Activated CD4-positive, alpha-beta T cell treated with anti-CD3 and anti-CD28 coated beads, Interleukin-2, Interleukin-4, amounts not matched to agents 100 ng/mL and 50 ng/mL, durations not matched to agents 16 hours and 8 hours (primary cell): ENCODE data around the gene TMEM176B.

Source experiments
- DNase-seq: peaks from one replicate; pipeline ENCODE4 v3.0.0-alpha.2; 2020; ENCODE audit warnings: low spot score

The TMEM176B gene

DNA sequence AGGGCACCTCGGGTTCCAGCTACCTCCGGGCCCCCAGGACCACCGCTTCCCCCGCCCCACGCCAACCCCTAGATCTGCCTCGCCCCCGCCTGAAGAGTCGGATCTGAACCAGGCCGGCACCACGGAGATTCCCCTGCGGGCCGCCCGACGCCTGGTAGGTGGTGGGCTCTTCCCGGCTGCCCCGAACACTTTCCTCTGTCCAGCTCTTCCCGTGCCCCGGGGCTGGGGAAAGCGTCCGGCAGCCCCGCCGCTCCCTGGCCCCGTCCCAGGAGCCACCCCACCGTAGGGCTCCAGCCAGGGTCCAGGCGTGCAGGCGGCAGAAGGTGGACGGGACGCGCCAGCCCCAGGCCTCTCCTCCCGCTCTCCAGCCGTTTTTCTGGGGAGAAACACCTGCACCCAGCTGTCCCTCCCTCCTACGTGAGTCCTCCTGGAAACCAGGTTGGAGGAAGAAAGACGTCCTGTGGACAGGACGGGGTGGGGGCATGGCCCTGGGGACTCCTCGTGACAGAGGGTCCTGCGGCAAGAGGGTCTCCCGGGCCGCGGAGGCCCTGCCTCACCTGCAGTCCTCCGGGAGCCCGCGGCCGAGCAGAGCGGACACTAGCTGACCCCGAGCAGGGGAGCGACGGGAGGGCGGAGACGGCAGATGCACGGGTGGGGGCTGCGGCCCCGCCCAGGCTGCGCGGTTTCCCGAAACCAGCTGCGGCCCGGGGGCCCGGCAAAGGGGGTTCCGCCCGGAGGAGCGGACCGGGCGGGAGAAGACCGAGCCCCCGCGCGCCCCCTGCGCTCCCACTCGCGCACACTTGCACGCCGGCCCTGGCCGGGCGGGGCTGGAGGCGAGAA is at the start of gene TMEM176B:
TSS of gene TMEM176B (minus strand) at position 624 of the 840 bp plus-strand sequence. CDS start 3,795 bp downstream, outside the sequence.
- DNase-seq: no peak

- DNase-seq: no peak
Observed at GRCh38 chr7:150849204-150849775, 49.1 kb upstream of the TMEM176B start.

- DNase-seq: no peak
Observed at GRCh38 chr7:150848561-150849115, 48.5 kb upstream of the TMEM176B start.

- DNase-seq: no peak
Observed at GRCh38 chr7:150848111-150848510, 47.9 kb upstream of the TMEM176B start.

GRCh38 chr7:150847536-150847935 is 47.4 kb upstream of the TMEM176B start:
- DNase-seq: no peak

DNA sequence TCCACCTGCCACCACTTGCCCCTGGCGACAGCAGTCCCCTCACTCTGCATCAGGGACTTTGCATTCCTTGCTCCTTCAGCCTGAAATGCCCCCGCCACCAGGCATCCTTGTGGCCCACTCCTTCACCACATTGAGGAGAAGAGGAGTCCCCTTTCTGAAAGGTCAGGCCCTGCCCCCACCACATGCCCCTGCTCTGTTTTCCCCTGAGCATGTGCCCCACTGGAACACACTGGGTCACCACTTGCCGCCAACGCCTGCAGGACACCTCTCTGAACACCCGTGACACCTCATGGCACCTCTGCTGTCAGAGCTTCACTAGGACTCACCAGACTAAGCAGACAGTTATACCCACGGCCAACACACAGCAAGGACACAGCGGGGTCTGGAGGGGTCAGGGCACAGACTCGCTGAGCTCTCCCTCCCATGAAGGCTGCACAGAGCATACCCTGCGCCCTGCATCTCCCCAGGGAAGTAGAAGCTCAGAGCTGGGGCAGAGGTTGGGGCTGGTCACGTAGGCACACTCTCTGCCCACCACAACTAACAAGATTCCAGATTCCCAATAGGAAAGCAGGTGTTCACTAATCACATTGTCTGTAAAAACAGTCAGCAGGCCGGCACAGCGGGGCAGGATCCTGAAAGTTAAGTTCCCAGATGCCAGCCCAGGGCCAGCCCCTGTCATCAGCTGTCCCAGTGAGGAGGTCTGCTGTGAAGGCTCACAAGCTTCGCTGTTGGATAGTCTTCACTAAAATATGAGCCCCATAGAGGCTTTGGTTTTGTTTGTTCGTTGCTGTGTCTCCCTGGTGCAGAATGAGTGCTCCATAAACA is 46.3 kb upstream of the TMEM176B start:
- DNase-seq: no peak

GRCh38 chr7:150845421-150845861 is 45.3 kb upstream of the TMEM176B start:
- no peak for DNase-seq

DNA sequence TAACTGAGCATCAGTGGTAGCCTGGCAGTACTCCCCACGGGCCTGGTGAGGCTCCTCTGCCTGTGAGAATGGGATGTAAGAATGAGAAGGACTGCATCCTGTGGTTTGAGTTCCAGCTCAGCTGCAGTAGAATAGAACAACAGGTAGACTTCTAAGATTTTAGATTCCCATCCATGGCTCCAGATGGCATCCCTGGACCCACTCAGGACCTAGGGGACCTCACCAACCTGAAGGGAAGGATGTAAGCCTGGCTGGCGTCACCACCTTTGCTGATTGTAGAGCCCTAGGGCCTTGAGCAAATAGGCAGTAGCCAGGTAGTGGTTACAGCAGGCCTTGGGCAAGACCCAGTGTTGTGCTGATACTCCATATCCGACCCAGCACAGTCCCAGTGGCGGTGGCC is 42.6 kb upstream of the TMEM176B start:
- DNase-seq: no peak

- DNase-seq: no peak
Observed at GRCh38 chr7:150842018-150842417, 41.9 kb upstream of the TMEM176B start.

DNA sequence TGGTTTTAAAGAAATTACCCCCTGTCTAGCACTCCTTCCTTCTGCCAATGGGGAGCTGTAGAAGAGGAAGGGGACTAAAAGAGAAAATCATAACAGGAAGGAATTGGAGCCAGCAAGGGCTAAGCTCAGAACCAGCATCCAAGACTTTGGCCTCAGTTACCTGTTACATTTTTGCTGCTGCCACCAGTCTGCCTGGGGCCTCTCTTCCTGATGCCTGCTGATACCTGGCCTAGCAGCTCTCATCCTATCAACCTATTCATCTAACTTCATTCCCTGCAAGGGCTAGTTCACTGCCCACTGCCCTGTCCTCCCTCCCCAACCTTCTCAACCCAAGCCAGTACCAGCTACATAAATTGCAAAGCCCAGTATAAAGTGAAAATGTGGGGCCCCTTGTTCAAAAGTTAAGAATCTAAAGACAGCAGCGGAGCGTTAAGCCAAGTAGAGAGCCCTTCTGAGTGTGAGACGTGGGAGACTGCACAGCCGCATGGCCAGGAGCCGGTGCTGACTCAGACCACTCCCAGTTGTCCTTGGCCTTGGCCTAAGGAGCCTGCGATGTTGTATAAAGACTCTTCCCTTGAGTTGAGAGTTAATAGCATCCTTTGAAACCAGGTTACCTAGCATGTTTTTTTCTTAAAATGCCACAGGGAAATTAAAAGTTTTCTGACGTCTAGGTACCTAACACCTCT is 38.9 kb upstream of the TMEM176B start:
- no peak for DNase-seq

DNA sequence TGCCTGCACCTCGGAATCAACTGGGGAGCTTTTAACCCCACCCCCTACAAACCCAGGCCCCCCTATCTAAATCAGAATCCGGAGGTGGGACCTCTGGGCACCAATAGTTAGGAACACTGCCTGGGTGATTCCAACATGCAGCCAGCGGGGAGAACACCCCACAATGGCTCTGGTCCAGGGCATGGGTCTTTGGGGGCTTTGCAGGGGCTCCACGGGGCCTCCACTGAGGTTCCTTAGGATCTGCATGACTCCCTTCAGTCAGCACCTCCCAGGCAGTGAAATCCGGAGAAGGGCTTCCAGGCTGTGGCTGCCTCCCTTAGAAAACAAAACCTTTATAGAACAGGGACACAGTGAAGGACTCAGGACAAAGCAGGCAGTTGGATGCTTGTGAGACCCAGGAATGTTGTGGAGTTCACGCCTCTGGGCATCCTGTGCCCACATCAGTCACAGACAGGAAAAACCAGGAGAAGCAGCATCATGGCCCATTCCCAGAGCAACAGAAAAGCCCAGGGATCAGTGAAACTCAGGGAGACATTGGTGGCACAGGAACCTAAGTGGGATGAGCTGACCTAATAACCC is 35.6 kb upstream of the TMEM176B start:
- no peak for DNase-seq

DNA sequence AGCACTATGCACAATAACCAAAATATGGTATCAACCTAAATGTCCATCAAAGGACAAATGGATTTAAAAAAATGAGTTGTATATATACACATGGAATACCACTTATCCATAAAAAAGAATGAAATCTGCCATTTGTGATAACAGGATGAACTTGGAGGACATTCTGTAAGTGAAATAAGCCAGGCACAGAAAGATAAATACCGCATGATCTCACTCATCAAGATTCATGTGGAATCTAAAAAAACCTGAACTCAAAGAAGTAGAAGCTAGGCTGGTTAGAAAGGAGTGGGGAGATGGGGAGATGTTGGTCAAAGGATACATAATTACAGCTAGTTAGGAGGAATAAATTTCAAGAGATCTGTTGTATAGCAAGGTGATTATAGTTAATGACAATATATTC is 34.9 kb upstream of the TMEM176B start:
- no peak for DNase-seq

DNA sequence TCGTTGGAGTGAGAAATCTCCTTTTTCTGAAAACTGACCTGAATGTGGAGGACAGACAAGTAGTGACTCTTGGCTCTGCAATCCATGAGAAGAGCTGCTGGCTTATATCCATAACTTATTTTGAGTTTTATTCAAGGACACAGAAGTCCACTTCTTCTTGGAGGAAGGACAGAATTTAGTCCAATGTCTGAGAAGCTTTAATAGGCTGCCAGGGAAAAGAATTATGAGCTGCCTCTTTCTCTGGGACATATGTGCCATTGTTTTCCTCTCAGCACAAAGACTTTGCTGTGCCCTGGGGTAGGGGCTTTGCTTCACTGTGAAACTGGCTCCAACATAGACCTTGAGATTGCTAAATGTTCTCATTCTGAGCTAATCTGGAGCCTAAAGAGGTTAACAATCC is 31.7 kb upstream of the TMEM176B start:
- DNase-seq: no peak

DNA sequence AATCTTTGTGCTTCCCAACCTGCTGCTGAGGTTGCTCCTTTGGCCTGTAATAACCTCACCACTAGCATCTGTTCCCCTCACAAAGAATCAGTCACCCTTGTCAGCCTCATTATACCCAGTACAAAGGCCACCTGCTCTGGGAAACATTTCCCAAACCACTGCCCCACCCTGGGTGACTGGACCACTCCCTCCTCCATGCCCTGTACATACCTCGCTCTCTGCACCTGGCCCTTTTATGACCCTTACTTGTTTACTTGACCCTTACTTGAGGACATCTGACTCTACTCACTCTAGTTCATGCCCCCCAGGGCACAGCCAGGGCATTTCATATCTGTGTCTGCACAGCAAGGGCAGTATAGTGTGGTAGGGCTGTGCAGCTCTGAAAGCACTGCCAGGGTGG is 30.8 kb upstream of the TMEM176B start:
- DNase-seq: no peak

GRCh38 chr7:150829426-150829825 is 29.3 kb upstream of the TMEM176B start:
- no peak for DNase-seq

DNA sequence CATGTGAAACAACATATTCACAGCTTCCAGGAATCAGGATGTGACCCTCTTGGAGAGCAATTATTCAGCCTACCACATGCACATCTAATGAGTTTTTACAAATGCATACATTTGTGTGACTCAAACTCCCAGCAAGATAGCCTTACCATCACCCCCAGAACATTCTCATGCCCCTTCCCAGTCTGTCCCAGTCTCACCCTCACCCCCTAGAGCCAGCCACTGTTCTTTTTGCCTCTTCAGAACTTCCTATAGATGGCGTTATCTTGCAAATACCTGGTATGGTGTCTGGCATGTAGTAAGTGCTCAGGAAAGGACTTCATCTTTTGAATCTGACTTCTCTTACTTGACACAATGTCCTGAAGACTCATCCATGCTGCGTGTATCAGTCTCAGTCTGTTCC is 28.2 kb upstream of the TMEM176B start:
- no peak for DNase-seq

GRCh38 chr7:150826061-150826849 is 26.1 kb upstream of the TMEM176B start:
- no peak for DNase-seq

DNA sequence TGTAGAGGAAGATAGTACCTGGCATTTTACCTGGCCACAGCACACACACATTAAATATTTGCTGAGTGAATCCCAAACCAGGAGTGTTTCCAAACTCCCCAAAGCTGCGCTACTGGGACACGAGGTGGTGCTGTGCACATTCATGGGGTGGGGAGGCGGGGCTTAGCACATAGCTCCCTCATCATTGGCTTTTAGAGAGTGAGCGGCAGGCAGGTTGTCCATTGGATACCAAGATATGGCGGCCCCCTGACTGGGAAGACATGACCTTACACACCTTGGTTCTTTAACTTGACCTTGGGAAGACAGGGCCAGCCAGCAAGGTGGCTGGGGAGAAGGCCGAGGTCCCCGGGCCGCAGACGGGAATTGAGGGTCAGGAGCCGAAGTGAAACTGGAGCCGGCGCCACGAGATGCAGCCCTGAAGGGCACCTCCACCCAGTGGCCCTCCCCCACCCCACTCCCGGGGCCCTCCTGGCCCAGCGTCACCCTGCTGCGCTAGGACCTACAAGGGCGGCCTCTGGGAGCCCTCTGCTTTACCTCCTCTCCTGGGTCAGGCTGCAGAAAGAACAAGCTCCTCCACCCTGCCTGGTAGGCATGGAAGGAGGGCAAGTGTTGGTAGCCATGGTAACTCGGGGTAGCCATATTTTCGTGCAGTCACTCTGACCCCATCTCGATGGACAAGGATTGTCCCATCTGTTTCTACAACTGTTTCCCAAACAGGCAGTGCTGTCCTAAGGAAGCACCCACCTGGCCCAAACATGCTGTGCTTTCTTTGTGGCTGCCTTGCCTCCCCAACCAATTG is 24.4 kb upstream of the TMEM176B start:
- DNase-seq: no peak

DNA sequence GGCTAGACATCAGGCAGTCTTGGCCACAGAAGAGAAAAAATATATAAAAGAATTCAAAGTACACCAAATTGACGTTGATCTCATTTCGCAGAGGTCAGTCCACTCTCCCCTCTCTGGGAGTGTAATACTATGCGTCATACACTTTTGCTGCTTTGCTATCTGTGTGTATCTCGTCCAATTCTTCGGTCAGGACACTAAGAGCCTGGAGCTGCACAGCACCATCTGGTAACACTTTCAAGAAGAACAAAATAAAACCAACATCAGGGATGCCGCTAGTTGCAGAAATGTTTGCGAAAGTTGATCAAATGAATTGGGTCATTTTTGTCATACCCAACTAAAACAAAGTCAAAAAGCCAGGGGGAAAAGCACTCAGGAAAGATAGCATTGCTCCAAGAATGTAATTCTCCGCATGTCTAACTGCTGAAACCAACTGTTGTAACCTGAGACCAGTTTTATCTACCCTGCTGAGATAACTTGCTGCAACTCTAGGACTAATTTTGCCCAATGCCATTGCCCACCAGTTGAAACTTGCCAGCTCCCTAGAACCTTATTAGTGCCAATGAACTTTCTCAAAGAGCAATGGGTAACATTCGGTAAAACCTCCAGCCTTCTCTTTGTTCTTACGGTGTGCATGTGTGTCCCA is 23.4 kb upstream of the TMEM176B start:
- DNase-seq: no peak
